Gastroesophageal sphincter (tissue), 3 donors: ENCODE results near the gene SIPA1L3.

Experiments used
- POLR2A ChIP-seq, 2 donors: fragments of 450-650 bp; IDR thresholded peaks; one replicate each; pipeline ENCODE4 v1.6.1; 2017; ENCODE audit warnings: antibody characterized with exemption in 2 of 2, mild to moderate bottlenecking in 2 of 2, moderate library complexity in 1 of 2
- POLR2AphosphoS5 ChIP-seq: sonication (generic); formaldehyde crosslinking; IDR thresholded peaks from one replicate; pipeline ENCODE4 v1.6.1; 2017; ENCODE audit warnings: antibody characterized with exemption
- TF ChIP-seq, protein P1 (sequence below), 4 experiments: fragments of 200-600 bp in 2 of 4; fragments of 450-650 bp in 2 of 4; sonication (generic) in 1 of 4; IDR thresholded peaks; one replicate each; pipeline ENCODE4 v1.5.1; 2017 to 2019; ENCODE audit warnings: antibody characterized with exemption in 4 of 4, mild to moderate bottlenecking in 2 of 4, moderate library complexity in 2 of 4

GRCh38 chr19:38045554-38046253, 138.7 kb downstream of the SIPA1L3 start:
- TF ChIP-seq, protein P1, sequence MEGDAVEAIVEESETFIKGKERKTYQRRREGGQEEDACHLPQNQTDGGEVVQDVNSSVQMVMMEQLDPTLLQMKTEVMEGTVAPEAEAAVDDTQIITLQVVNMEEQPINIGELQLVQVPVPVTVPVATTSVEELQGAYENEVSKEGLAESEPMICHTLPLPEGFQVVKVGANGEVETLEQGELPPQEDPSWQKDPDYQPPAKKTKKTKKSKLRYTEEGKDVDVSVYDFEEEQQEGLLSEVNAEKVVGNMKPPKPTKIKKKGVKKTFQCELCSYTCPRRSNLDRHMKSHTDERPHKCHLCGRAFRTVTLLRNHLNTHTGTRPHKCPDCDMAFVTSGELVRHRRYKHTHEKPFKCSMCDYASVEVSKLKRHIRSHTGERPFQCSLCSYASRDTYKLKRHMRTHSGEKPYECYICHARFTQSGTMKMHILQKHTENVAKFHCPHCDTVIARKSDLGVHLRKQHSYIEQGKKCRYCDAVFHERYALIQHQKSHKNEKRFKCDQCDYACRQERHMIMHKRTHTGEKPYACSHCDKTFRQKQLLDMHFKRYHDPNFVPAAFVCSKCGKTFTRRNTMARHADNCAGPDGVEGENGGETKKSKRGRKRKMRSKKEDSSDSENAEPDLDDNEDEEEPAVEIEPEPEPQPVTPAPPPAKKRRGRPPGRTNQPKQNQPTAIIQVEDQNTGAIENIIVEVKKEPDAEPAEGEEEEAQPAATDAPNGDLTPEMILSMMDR (IDR thresholded peaks at IDR 0.05), result no peak
- TF ChIP-seq POLR2A (IDR thresholded peaks at IDR 0.05) (no peak), POLR2AphosphoS5 (no peak)
